ENCODE results near the gene KRTAP4-8. TPM values are rescaled to one million over a fixed set of nuclear protein-coding genes. Genes with fewer than 3 reads are reported as not detected.

The KRTAP4-8 gene
- total and polyA plus RNA-seq, 2 of the 8 experiments (the other 6 are each of a cell fraction or from before 2014, with no cell fraction given): not detected

- H4K20me1 ChIP-seq (replicated peaks in 1 of 2; ENCODE audit: control insufficient read depth in 1 of 2, insufficient read depth in 2 of 2, low read length in 2 of 2): no peaks in the 10 kb centered on the region
- H2BK120ac ChIP-seq (replicated peaks; ENCODE audit: low read depth, low read length): no peak overlapping the region
- H2AK5ac ChIP-seq (ENCODE audit: low read depth, low read length): no peak overlapping the region
- H3K4me1 ChIP-seq (replicated peaks in 1 of 4; ENCODE audit: control insufficient read depth in 3 of 4, insufficient read depth in 4 of 4, low read length in 3 of 4): peaks cover 0 to 2% (median 0%) of the 10 kb centered on the region in 4 experiments; a peak in 1 of 7 replicates
- TF ChIP-seq MAX (IDR thresholded peaks at IDR 0.05) (no peak), CHD1 (IDR thresholded peaks at IDR 0.05; ENCODE audit: low read depth, low read length) (no peak), RXRA (IDR thresholded peaks at IDR 0.05; ENCODE audit: insufficient read depth, low read depth, low read length) (no peak), EGR1 (IDR thresholded peaks at IDR 0.05; ENCODE audit: borderline replicate concordance, low read depth, low read length) (no peak), TCF12 (IDR thresholded peaks at IDR 0.05; ENCODE audit: low read depth, low read length) (no peak), RBBP5 (IDR thresholded peaks at IDR 0.05; ENCODE audit: borderline replicate concordance, low read depth, low read length) (no peak), SRF (IDR thresholded peaks at IDR 0.05; ENCODE audit: low read depth, low read length) (no peak), NANOG (IDR thresholded peaks at IDR 0.05; ENCODE audit: insufficient read depth, low read depth, low read length, poor library complexity, severe bottlenecking) (no peak), SP2 (IDR thresholded peaks at IDR 0.05; ENCODE audit: low read length) (no peak), CHD2 (IDR thresholded peaks at IDR 0.05; ENCODE audit: low read length) (no peak)
- H3K9ac ChIP-seq (replicated peaks in 1 of 4; ENCODE audit: extremely low read depth in 1 of 4, low read depth in 3 of 4, low read length in 3 of 4): no peak overlapping the region
- ChIA-PET CTCF (ENCODE audit: partially characterized antibody) (no interaction called here), POLR2A (ENCODE audit: partially characterized antibody) (no interaction called here)
- H2BK12ac ChIP-seq (ENCODE audit: low read depth, low read length): no peak overlapping the region
- no peak overlapping the region for H3K56ac ChIP-seq (replicated peaks; ENCODE audit: insufficient read length, low read depth, low read length)
- H4K8ac ChIP-seq (ENCODE audit: extremely low read depth, insufficient read depth, low read length): no peak overlapping the region
- H2BK5ac ChIP-seq (ENCODE audit: low read depth, low read length): no peak overlapping the region
- no peak overlapping the region for H3K14ac ChIP-seq (ENCODE audit: insufficient read length)
- FAIRE-seq (no peak), DNase-seq (ENCODE audit: low read depth in 1 of 2, low spot score in 2 of 2) (no peak)
- H3K4me2 ChIP-seq (ENCODE audit: insufficient read depth in 1 of 2, low read depth in 2 of 2, low read length in 2 of 2): no peak overlapping the region
- no peak overlapping the region for H2BK15ac ChIP-seq (ENCODE audit: low read length)
- no peak overlapping the region for H3K27ac ChIP-seq (ENCODE audit: low read depth, low read length)
- H2BK20ac ChIP-seq (ENCODE audit: low read length): no peak overlapping the region
- no peak overlapping the region for H3K18ac ChIP-seq (ENCODE audit: extremely low read depth, low read length)
- H3K79me1 ChIP-seq (ENCODE audit: low read depth, low read length): no peaks in the 10 kb centered on the region
- no peaks in the 10 kb centered on the region for H3K79me2 ChIP-seq (ENCODE audit: control insufficient read depth in 1 of 2, insufficient read depth in 2 of 2, low read length in 2 of 2)
- H3K36me3 ChIP-seq (ENCODE audit: control insufficient read depth in 2 of 4, insufficient read depth in 4 of 4, low read length in 3 of 4): no peaks in the 10 kb centered on the region
- no peak overlapping the region for H2AFZ ChIP-seq (ENCODE audit: low read length)
- H3K23ac ChIP-seq (ENCODE audit: insufficient read length): no peak overlapping the region
- no peak overlapping the region for H4K91ac ChIP-seq (replicated peaks; ENCODE audit: insufficient read length, low read length)
- H3K4me3 ChIP-seq (ENCODE audit: extremely low read depth in 1 of 4, insufficient read depth in 2 of 4, low read depth in 3 of 4, low read length in 4 of 4): no peak overlapping the region
- H3K9me3 ChIP-seq (ENCODE audit: insufficient read depth in 2 of 2, low read depth in 1 of 2, low read length in 1 of 2): 0 out of 4 replicates have a peak, but pooled peaks cover 0 to 2% of the 10 kb centered on the region in 2 experiments
- H3K4ac ChIP-seq (replicated peaks; ENCODE audit: insufficient read length, low read depth, low read length): no peak overlapping the region
- H3K27me3 ChIP-seq (replicated peaks in 1 of 4; ENCODE audit: control insufficient read depth in 3 of 4, extremely low read depth in 1 of 4, insufficient read depth in 3 of 4, low read length in 3 of 4): no peaks in the 10 kb centered on the region
- no peak overlapping the region for H4K5ac ChIP-seq (ENCODE audit: insufficient read length, low read depth, low read length)
- no peaks in the 10 kb centered on the region for H3K23me2 ChIP-seq (ENCODE audit: low read depth, low read length)
Measured at GRCh38 chr17:41052566-41052965, 45.4 kb downstream of the KRTAP4-8 start.
